ENCODE data around the gene DNAH14.

DNA sequence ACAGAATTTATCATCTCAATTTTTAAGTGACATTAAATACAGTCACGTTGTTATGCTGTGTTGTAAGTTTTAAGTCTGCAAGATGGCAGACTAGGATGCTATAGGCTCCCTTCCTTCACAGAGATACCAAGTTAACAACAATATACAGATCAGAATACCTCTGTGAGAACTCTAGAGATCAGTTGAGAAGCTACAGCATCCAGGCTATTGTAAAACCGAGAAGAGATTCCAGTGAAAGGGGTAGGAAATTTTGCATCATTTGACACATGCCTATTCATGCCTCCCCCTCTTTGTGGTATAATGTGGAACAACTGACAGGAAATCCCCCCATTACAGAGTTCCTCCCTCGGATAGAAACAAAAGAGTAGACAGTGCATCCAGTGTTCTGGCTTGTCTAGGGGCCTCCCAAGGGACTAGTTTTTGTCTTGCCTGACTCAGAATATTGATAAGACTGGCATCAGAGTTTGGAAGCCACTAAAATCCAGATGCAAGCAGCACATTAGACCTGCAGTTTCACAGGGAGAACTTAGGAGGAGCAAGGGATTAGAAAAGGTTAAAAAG lies 417.7 kb downstream of the DNAH14 start:
- TF ChIP-seq RNF2 (IDR thresholded peaks at IDR 0.05; ENCODE audit: borderline replicate concordance, low read depth): no peak
- TF ChIP-seq, protein P1, sequence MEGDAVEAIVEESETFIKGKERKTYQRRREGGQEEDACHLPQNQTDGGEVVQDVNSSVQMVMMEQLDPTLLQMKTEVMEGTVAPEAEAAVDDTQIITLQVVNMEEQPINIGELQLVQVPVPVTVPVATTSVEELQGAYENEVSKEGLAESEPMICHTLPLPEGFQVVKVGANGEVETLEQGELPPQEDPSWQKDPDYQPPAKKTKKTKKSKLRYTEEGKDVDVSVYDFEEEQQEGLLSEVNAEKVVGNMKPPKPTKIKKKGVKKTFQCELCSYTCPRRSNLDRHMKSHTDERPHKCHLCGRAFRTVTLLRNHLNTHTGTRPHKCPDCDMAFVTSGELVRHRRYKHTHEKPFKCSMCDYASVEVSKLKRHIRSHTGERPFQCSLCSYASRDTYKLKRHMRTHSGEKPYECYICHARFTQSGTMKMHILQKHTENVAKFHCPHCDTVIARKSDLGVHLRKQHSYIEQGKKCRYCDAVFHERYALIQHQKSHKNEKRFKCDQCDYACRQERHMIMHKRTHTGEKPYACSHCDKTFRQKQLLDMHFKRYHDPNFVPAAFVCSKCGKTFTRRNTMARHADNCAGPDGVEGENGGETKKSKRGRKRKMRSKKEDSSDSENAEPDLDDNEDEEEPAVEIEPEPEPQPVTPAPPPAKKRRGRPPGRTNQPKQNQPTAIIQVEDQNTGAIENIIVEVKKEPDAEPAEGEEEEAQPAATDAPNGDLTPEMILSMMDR (IDR thresholded peaks at IDR 0.05): no peak
- TF ChIP-seq RCOR1 (IDR thresholded peaks at IDR 0.05; ENCODE audit: low read depth, low read length): no peak
- TF ChIP-seq, protein P2, sequence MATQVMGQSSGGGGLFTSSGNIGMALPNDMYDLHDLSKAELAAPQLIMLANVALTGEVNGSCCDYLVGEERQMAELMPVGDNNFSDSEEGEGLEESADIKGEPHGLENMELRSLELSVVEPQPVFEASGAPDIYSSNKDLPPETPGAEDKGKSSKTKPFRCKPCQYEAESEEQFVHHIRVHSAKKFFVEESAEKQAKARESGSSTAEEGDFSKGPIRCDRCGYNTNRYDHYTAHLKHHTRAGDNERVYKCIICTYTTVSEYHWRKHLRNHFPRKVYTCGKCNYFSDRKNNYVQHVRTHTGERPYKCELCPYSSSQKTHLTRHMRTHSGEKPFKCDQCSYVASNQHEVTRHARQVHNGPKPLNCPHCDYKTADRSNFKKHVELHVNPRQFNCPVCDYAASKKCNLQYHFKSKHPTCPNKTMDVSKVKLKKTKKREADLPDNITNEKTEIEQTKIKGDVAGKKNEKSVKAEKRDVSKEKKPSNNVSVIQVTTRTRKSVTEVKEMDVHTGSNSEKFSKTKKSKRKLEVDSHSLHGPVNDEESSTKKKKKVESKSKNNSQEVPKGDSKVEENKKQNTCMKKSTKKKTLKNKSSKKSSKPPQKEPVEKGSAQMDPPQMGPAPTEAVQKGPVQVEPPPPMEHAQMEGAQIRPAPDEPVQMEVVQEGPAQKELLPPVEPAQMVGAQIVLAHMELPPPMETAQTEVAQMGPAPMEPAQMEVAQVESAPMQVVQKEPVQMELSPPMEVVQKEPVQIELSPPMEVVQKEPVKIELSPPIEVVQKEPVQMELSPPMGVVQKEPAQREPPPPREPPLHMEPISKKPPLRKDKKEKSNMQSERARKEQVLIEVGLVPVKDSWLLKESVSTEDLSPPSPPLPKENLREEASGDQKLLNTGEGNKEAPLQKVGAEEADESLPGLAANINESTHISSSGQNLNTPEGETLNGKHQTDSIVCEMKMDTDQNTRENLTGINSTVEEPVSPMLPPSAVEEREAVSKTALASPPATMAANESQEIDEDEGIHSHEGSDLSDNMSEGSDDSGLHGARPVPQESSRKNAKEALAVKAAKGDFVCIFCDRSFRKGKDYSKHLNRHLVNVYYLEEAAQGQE (IDR thresholded peaks at IDR 0.05): no peak
- TF ChIP-seq BHLHE40 (IDR thresholded peaks at IDR 0.05; ENCODE audit: low read depth, low read length): no peak
- TF ChIP-seq POLR2A (IDR thresholded peaks at IDR 0.05; ENCODE audit: low read length): no peak
- TF ChIP-seq RAD21 (conservative IDR thresholded peaks at IDR 0.05 in 1 of 2, IDR thresholded peaks at IDR 0.05 in 1 of 2): no peak
- TF ChIP-seq, protein P3, sequence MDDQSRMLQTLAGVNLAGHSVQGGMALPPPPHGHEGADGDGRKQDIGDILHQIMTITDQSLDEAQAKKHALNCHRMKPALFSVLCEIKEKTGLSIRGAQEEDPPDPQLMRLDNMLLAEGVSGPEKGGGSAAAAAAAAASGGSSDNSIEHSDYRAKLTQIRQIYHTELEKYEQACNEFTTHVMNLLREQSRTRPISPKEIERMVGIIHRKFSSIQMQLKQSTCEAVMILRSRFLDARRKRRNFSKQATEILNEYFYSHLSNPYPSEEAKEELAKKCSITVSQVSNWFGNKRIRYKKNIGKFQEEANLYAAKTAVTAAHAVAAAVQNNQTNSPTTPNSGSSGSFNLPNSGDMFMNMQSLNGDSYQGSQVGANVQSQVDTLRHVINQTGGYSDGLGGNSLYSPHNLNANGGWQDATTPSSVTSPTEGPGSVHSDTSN (IDR thresholded peaks at IDR 0.05): no peak
- TF ChIP-seq MYC (IDR thresholded peaks at IDR 0.05; ENCODE audit: borderline replicate concordance, low read length): no peak

Measured in A549 (cell line).